ENCODE data around the gene TCIRG1. TPM values are rescaled to one million over a fixed set of nuclear protein-coding genes. Genes with fewer than 3 reads are reported as not detected.

The TCIRG1 gene
- total and polyA plus RNA-seq, 2 of the 13 experiments (the other 11 are each of a cell fraction or from before 2014, with no cell fraction given), result 48.0 to 69.6 TPM

DNA sequence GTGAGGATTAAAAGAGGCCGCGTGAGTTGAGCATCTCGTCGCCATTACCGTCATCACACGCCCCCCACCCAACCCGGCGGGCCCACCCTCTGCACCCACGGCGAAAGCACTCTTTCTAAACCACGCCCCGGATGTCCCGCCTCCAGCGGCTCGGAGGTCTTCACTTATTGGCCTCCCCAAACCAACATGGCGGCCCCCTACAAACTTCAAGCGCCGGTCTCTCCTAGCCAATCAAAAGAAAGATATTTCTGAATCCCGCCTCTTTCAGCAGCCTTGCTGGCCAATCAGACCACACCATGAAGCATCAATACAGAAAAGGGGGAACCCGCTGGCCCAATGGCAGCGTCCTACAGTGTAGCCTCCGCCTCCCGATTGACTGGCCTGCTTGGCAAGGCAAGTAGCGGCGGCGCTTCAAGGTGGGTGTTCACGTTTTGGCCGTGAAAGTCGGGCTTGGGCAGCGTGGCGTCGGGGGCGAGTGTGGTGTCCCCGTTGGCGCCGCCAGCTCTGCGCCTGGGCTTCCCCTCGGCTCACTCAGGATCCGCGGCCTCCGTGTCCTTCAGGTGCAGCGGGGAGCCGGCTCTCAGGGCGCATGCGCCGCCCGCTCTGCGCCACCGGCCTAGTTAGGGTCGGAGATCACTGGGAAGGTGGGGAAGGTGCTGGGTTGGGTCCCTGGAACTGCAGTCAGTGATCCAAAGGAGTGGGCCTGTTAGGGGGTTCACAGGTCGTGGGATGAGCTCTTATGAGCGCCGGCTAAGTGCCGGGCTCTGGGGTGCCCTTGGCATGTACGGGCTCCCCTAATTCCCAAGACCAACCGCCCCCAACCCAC lies 8.3 kb upstream of the TCIRG1 start, which contains the start of gene NDUFS8 (continued):
- TF ChIP-seq, protein P1, sequence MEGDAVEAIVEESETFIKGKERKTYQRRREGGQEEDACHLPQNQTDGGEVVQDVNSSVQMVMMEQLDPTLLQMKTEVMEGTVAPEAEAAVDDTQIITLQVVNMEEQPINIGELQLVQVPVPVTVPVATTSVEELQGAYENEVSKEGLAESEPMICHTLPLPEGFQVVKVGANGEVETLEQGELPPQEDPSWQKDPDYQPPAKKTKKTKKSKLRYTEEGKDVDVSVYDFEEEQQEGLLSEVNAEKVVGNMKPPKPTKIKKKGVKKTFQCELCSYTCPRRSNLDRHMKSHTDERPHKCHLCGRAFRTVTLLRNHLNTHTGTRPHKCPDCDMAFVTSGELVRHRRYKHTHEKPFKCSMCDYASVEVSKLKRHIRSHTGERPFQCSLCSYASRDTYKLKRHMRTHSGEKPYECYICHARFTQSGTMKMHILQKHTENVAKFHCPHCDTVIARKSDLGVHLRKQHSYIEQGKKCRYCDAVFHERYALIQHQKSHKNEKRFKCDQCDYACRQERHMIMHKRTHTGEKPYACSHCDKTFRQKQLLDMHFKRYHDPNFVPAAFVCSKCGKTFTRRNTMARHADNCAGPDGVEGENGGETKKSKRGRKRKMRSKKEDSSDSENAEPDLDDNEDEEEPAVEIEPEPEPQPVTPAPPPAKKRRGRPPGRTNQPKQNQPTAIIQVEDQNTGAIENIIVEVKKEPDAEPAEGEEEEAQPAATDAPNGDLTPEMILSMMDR (CRISPR knock-in tag; IDR thresholded peaks at IDR 0.05), result no peak
- TF ChIP-seq, protein P2, sequence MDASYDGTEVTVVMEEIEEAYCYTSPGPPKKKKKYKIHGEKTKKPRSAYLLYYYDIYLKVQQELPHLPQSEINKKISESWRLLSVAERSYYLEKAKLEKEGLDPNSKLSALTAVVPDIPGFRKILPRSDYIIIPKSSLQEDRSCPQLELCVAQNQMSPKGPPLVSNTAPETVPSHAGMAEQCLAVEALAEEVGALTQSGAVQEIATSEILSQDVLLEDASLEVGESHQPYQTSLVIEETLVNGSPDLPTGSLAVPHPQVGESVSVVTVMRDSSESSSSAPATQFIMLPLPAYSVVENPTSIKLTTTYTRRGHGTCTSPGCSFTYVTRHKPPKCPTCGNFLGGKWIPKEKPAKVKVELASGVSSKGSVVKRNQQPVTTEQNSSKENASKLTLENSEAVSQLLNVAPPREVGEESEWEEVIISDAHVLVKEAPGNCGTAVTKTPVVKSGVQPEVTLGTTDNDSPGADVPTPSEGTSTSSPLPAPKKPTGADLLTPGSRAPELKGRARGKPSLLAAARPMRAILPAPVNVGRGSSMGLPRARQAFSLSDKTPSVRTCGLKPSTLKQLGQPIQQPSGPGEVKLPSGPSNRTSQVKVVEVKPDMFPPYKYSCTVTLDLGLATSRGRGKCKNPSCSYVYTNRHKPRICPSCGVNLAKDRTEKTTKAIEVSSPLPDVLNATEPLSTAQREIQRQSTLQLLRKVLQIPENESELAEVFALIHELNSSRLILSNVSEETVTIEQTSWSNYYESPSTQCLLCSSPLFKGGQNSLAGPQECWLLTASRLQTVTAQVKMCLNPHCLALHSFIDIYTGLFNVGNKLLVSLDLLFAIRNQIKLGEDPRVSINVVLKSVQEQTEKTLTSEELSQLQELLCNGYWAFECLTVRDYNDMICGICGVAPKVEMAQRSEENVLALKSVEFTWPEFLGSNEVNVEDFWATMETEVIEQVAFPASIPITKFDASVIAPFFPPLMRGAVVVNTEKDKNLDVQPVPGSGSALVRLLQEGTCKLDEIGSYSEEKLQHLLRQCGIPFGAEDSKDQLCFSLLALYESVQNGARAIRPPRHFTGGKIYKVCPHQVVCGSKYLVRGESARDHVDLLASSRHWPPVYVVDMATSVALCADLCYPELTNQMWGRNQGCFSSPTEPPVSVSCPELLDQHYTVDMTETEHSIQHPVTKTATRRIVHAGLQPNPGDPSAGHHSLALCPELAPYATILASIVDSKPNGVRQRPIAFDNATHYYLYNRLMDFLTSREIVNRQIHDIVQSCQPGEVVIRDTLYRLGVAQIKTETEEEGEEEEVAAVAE (CRISPR knock-in tag; IDR thresholded peaks at IDR 0.05; ENCODE audit: borderline replicate concordance), result peak; percentile 98
- TF ChIP-seq ZNF430 (CRISPR knock-in tag; IDR thresholded peaks at IDR 0.05), result 0 out of 2 replicates have a peak, but pooled peaks have one; percentile 26
- TF ChIP-seq ZSCAN30 (CRISPR knock-in tag; IDR thresholded peaks at IDR 0.05), result 0 out of 2 replicates have a peak, but pooled peaks have one; percentile 49
- TF ChIP-seq, protein P3, sequence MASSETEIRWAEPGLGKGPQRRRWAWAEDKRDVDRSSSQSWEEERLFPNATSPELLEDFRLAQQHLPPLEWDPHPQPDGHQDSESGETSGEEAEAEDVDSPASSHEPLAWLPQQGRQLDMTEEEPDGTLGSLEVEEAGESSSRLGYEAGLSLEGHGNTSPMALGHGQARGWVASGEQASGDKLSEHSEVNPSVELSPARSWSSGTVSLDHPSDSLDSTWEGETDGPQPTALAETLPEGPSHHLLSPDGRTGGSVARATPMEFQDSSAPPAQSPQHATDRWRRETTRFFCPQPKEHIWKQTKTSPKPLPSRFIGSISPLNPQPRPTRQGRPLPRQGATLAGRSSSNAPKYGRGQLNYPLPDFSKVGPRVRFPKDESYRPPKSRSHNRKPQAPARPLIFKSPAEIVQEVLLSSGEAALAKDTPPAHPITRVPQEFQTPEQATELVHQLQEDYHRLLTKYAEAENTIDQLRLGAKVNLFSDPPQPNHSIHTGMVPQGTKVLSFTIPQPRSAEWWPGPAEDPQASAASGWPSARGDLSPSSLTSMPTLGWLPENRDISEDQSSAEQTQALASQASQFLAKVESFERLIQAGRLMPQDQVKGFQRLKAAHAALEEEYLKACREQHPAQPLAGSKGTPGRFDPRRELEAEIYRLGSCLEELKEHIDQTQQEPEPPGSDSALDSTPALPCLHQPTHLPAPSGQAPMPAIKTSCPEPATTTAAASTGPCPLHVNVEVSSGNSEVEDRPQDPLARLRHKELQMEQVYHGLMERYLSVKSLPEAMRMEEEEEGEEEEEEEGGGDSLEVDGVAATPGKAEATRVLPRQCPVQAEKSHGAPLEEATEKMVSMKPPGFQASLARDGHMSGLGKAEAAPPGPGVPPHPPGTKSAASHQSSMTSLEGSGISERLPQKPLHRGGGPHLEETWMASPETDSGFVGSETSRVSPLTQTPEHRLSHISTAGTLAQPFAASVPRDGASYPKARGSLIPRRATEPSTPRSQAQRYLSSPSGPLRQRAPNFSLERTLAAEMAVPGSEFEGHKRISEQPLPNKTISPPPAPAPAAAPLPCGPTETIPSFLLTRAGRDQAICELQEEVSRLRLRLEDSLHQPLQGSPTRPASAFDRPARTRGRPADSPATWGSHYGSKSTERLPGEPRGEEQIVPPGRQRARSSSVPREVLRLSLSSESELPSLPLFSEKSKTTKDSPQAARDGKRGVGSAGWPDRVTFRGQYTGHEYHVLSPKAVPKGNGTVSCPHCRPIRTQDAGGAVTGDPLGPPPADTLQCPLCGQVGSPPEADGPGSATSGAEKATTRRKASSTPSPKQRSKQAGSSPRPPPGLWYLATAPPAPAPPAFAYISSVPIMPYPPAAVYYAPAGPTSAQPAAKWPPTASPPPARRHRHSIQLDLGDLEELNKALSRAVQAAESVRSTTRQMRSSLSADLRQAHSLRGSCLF (CRISPR knock-in tag; IDR thresholded peaks at IDR 0.05; ENCODE audit: borderline replicate concordance), result no peak
- no peak for TF ChIP-seq ZBTB20 (CRISPR knock-in tag; IDR thresholded peaks at IDR 0.05; ENCODE audit: borderline replicate concordance, low read depth)
- TF ChIP-seq KLF13 (CRISPR knock-in tag; IDR thresholded peaks at IDR 0.05), result no peak
- no peak for TF ChIP-seq NCOR1 (IDR thresholded peaks at IDR 0.05; ENCODE audit: borderline replicate concordance, low read length)
- TF ChIP-seq, protein P4, sequence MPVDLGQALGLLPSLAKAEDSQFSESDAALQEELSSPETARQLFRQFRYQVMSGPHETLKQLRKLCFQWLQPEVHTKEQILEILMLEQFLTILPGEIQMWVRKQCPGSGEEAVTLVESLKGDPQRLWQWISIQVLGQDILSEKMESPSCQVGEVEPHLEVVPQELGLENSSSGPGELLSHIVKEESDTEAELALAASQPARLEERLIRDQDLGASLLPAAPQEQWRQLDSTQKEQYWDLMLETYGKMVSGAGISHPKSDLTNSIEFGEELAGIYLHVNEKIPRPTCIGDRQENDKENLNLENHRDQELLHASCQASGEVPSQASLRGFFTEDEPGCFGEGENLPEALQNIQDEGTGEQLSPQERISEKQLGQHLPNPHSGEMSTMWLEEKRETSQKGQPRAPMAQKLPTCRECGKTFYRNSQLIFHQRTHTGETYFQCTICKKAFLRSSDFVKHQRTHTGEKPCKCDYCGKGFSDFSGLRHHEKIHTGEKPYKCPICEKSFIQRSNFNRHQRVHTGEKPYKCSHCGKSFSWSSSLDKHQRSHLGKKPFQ (CRISPR knock-in tag; IDR thresholded peaks at IDR 0.05; ENCODE audit: insufficient replicate concordance), result peak; percentile 65
- TF ChIP-seq, protein P5, sequence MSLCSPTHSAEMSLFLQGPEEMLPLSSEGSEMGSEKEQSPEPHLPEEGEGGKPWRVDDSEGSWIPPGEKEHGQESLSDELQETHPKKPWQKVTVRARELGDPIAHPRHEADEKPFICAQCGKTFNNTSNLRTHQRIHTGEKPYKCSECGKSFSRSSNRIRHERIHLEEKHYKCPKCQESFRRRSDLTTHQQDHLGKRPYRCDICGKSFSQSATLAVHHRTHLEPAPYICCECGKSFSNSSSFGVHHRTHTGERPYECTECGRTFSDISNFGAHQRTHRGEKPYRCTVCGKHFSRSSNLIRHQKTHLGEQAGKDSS (CRISPR knock-in tag; IDR thresholded peaks at IDR 0.05; ENCODE audit: borderline replicate concordance, low read depth), result 0 out of 2 replicates have a peak, but pooled peaks have one; percentile 81

Data from HepG2 (cell line).